ENCODE measurements around the gene PHACTR1. TPM values are rescaled to one million over a fixed set of nuclear protein-coding genes. Genes with fewer than 3 reads are reported as not detected.

The PHACTR1 gene
- total RNA-seq, 1 experiment from 2014 or later: not detected

DNA sequence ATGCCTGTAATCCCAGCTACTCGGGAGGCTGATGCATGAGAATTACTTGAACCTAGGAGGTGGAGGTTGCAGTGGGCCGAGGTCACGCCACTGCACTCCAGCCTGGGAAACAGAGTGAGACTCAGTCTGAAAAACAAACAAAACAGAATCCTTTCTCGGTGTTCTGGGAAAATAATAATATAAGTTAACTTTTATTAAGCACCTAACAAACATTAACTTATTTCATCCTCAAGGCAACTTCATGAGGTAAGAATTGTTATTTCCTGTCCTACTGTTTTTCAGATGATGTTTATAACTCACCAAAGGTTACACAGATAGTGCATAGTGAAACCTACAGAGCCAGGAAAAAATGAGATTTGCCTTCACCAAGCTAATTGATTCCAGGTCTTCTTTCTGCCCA lies 221.4 kb downstream of the PHACTR1 start:
- no peak overlapping the region for H3K4me3 ChIP-seq (ENCODE audit: low read length)
- no peaks in the 10 kb centered on the region for H3F3A ChIP-seq (ENCODE audit: low read length, unreplicated experiment)
- peaks cover 33% of the 10 kb centered on the region; the same call in 1 of the 2 replicates for H3K27me3 ChIP-seq (ENCODE audit: low read length)
- H3K9me2 ChIP-seq (replicated peaks; ENCODE audit: low read length): no peaks in the 10 kb centered on the region
- H2AFZ ChIP-seq (ENCODE audit: low read length): no peak overlapping the region
- CTCF ChIA-PET: no interaction called here
- H3K27ac ChIP-seq (ENCODE audit: low read length): no peak overlapping the region
- POLR2A ChIA-PET (ENCODE audit: unreplicated experiment): no interaction called here
- no peaks in the 10 kb centered on the region for H3K79me2 ChIP-seq (ENCODE audit: low read length)
- DNase-seq (no peak), ATAC-seq (no peak)
- intact Hi-C loops (cut with micrococcal nuclease): no loop called here
- no peaks in the 10 kb centered on the region for H3K4me1 ChIP-seq (ENCODE audit: insufficient read depth, low read length)
- no peaks in the 10 kb centered on the region for H3K9me3 ChIP-seq (ENCODE audit: low read length)
- no TSS peak for BruUV-seq (replicated peaks)
- no peaks in the 10 kb centered on the region for H3K36me3 ChIP-seq (ENCODE audit: low read depth, low read length)
- TF ChIP-seq EZH2 (IDR thresholded peaks at IDR 0.05; ENCODE audit: low read length, unreplicated experiment) (no peak), EZH2phosphoT487 (IDR thresholded peaks at IDR 0.05; ENCODE audit: borderline replicate concordance, low read length) (no peak)
- TF ChIP-seq, protein P1, sequence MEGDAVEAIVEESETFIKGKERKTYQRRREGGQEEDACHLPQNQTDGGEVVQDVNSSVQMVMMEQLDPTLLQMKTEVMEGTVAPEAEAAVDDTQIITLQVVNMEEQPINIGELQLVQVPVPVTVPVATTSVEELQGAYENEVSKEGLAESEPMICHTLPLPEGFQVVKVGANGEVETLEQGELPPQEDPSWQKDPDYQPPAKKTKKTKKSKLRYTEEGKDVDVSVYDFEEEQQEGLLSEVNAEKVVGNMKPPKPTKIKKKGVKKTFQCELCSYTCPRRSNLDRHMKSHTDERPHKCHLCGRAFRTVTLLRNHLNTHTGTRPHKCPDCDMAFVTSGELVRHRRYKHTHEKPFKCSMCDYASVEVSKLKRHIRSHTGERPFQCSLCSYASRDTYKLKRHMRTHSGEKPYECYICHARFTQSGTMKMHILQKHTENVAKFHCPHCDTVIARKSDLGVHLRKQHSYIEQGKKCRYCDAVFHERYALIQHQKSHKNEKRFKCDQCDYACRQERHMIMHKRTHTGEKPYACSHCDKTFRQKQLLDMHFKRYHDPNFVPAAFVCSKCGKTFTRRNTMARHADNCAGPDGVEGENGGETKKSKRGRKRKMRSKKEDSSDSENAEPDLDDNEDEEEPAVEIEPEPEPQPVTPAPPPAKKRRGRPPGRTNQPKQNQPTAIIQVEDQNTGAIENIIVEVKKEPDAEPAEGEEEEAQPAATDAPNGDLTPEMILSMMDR (conservative IDR thresholded peaks at IDR 0.05; ENCODE audit: low read depth, low read length): no peak
- H3K4me2 ChIP-seq (ENCODE audit: low read length): no peak overlapping the region
- H3K9ac ChIP-seq (ENCODE audit: low read length): no peak overlapping the region
- no peaks in the 10 kb centered on the region for H4K20me1 ChIP-seq (ENCODE audit: low read length)

DNA sequence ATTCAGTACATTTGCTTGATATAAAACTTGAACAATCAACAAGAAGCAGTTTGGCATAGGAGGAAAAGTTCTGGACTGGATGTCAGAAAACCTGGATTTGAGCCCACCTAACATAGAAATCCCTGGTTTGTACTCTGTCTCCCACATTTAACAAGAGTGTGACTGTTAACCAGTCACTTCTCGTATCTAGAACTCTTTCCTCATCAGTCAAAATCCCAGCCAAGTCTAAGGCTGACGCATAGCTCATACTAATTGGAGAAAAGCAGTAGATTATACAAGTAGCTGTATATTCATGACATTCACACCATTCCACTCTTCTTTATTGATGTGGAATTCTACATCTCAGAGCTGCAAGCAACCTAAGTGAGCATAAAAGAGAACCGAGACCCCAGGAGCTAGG lies 222.7 kb downstream of the PHACTR1 start:
- intact Hi-C loops (cut with micrococcal nuclease): no loop called here
- ATAC-seq (no peak), DNase-seq (no peak)
- Histone ChIP-seq H3K36me3 (ENCODE audit: low read depth, low read length) (no peaks in the 10 kb centered on the region), H4K20me1 (ENCODE audit: low read length) (no peaks in the 10 kb centered on the region), H2AFZ (ENCODE audit: low read length) (no peak overlapping the region), H3K27ac (ENCODE audit: low read length) (no peak overlapping the region), H3K4me3 (ENCODE audit: low read length) (no peak overlapping the region), H3K4me1 (ENCODE audit: insufficient read depth, low read length) (no peaks in the 10 kb centered on the region), H3K79me2 (ENCODE audit: low read length) (no peaks in the 10 kb centered on the region), H3K9me3 (ENCODE audit: low read length) (no peaks in the 10 kb centered on the region), H3K9me2 (replicated peaks; ENCODE audit: low read length) (no peaks in the 10 kb centered on the region), H3K27me3 (ENCODE audit: low read length) (peaks cover 26% of the 10 kb centered on the region; the same call in 1 of the 2 replicates), H3K9ac (ENCODE audit: low read length) (no peak overlapping the region), H3K4me2 (ENCODE audit: low read length) (no peak overlapping the region), H3F3A (ENCODE audit: low read length, unreplicated experiment) (no peaks in the 10 kb centered on the region)
- ChIA-PET POLR2A (ENCODE audit: unreplicated experiment) (no interaction called here), CTCF (no interaction called here)
- no peak for TF ChIP-seq EZH2phosphoT487 (IDR thresholded peaks at IDR 0.05; ENCODE audit: borderline replicate concordance, low read length)
- TF ChIP-seq, protein P1 (conservative IDR thresholded peaks at IDR 0.05; ENCODE audit: low read depth, low read length): no peak
- no peak for TF ChIP-seq EZH2 (IDR thresholded peaks at IDR 0.05; ENCODE audit: low read length, unreplicated experiment)
- BruUV-seq (replicated peaks): no TSS peak

DNA sequence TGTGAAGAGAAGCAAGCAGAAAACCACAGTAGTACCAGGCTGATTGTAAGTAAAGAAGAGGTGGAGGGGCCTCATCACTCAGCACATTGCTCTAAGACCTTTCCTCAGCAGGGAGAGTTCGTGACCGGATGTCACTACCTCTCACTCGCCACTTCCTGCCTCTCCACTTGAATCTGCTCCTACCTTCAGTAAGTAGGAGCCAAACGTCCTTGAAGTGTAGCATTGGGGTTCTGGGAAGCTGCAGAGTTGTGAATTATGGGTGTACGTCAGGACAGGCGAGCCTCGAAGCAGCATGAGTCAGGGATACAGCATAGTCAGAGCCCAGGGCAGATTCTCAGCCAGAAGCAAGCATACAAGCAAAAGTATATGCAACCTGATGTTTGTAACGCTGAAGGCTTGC lies 224.9 kb downstream of the PHACTR1 start:
- H3K9me3 ChIP-seq (ENCODE audit: low read length): no peaks in the 10 kb centered on the region
- H3K4me2 ChIP-seq (ENCODE audit: low read length): no peak overlapping the region
- H3K9ac ChIP-seq (ENCODE audit: low read length): no peak overlapping the region
- no peaks in the 10 kb centered on the region for H4K20me1 ChIP-seq (ENCODE audit: low read length)
- peaks cover 26% of the 10 kb centered on the region for H3K27me3 ChIP-seq (ENCODE audit: low read length)
- no TSS peak for BruUV-seq (replicated peaks)
- TF ChIP-seq, protein P1 (conservative IDR thresholded peaks at IDR 0.05; ENCODE audit: low read depth, low read length): no peak
- TF ChIP-seq EZH2 (IDR thresholded peaks at IDR 0.05; ENCODE audit: low read length, unreplicated experiment) (no peak), EZH2phosphoT487 (IDR thresholded peaks at IDR 0.05; ENCODE audit: borderline replicate concordance, low read length) (no peak)
- no peaks in the 10 kb centered on the region for H3F3A ChIP-seq (ENCODE audit: low read length, unreplicated experiment)
- ChIA-PET CTCF (no interaction called here), POLR2A (ENCODE audit: unreplicated experiment) (no interaction called here)
- no peaks in the 10 kb centered on the region for H3K36me3 ChIP-seq (ENCODE audit: low read depth, low read length)
- DNase-seq (no peak), ATAC-seq (no peak)
- no peak overlapping the region for H2AFZ ChIP-seq (ENCODE audit: low read length)
- no peaks in the 10 kb centered on the region for H3K79me2 ChIP-seq (ENCODE audit: low read length)
- H3K4me1 ChIP-seq (ENCODE audit: insufficient read depth, low read length): no peaks in the 10 kb centered on the region
- no peaks in the 10 kb centered on the region for H3K9me2 ChIP-seq (replicated peaks; ENCODE audit: low read length)
- no peak overlapping the region for H3K4me3 ChIP-seq (ENCODE audit: low read length)
- no peak overlapping the region for H3K27ac ChIP-seq (ENCODE audit: low read length)
- intact Hi-C loops (cut with micrococcal nuclease): no loop called here

Data from PC-3 (cell line).